NCI-H1930 (cell line): ENCODE results near the gene ST6GALNAC3.

Experiments used
- DNase-seq, 2 experiments: peaks; one replicate each; lab custom pipeline; 2025; lab: John Stamatoyannopoulos, UW

ST6GALNAC3 gene

GRCh38 chr1:76507376-76507775 is 432.8 kb downstream of the ST6GALNAC3 start:
- no peak for DNase-seq

- no peak for DNase-seq
These were observed 434.3 kb downstream of the ST6GALNAC3 start for GRCh38 chr1:76508871-76509270.

- no peak for DNase-seq
These were observed 436.4 kb downstream of the ST6GALNAC3 start for GRCh38 chr1:76510672-76511557.

- no peak for DNase-seq
These were observed 437.1 kb downstream of the ST6GALNAC3 start for GRCh38 chr1:76511558-76512179.

- DNase-seq: no peak
These were observed 456.4 kb downstream of the ST6GALNAC3 start for GRCh38 chr1:76530953-76531352.

GRCh38 chr1:76541618-76542017 is 467.1 kb downstream of the ST6GALNAC3 start:
- no peak for DNase-seq

- DNase-seq: no peak
These were observed 467.8 kb downstream of the ST6GALNAC3 start for GRCh38 chr1:76542359-76542758.

- DNase-seq: no peak
These were observed 468.9 kb downstream of the ST6GALNAC3 start for GRCh38 chr1:76543495-76543894.

- DNase-seq: no peak
These were observed 471.9 kb downstream of the ST6GALNAC3 start for GRCh38 chr1:76546354-76546933.

- DNase-seq: no peak
These were observed 473.4 kb downstream of the ST6GALNAC3 start for GRCh38 chr1:76547916-76548315.

GRCh38 chr1:76548513-76549100 is 474.1 kb downstream of the ST6GALNAC3 start:
- no peak for DNase-seq

GRCh38 chr1:76554283-76554682 is 479.7 kb downstream of the ST6GALNAC3 start:
- DNase-seq: no peak

- DNase-seq: no peak
These were observed 487.7 kb downstream of the ST6GALNAC3 start for GRCh38 chr1:76562292-76562691.

GRCh38 chr1:76568573-76569238 is 494.2 kb downstream of the ST6GALNAC3 start:
- no peak for DNase-seq

- DNase-seq: no peak
These were observed 496.7 kb downstream of the ST6GALNAC3 start for GRCh38 chr1:76571248-76571647.

- DNase-seq: no peak
These were observed 497.7 kb downstream of the ST6GALNAC3 start for GRCh38 chr1:76572229-76572628.

GRCh38 chr1:76576876-76577524 is 502.5 kb downstream of the ST6GALNAC3 start:
- DNase-seq: no peak

GRCh38 chr1:76577525-76578185 is 503.1 kb downstream of the ST6GALNAC3 start:
- DNase-seq: peak; percentile 89 to 90

GRCh38 chr1:76580206-76580605 is 505.7 kb downstream of the ST6GALNAC3 start:
- no peak for DNase-seq

GRCh38 chr1:76581712-76582111 is 507.2 kb downstream of the ST6GALNAC3 start:
- DNase-seq: no peak
